MG63 (cell line): ENCODE measurements around the gene CA12. TPM values are rescaled to one million over a fixed set of nuclear protein-coding genes. Genes with fewer than 3 reads are reported as not detected.
"Not testable (repeated sequence)": the region's sequence is repeated elsewhere in the genome, so short reads cannot be mapped to it uniquely, and the experiment has no call there.

Source experiments
- DNase-seq: peaks from one replicate; pipeline ENCODE4 v3.0.0-alpha.2; 2020
- H3K27me3 ChIP-seq: fragments of 250-450 bp; sonication (Bioruptor Pico); 2 replicates; pipeline ENCODE4 v1.5.1; 2020; ENCODE audit warnings: mild to moderate bottlenecking, moderate library complexity
- H3K36me3 ChIP-seq: fragments of 250-450 bp; sonication (Bioruptor Pico); 2 replicates; pipeline ENCODE4 v1.5.1; 2020; ENCODE audit warnings: mild to moderate bottlenecking, moderate library complexity
- H3K4me3 ChIP-seq: fragments of 250-450 bp; sonication (Bioruptor Pico); 2 replicates; pipeline ENCODE4 v1.5.1; 2020; ENCODE audit warnings: mild to moderate bottlenecking, moderate library complexity
- H3K9me3 ChIP-seq: fragments of 250-450 bp; sonication (Bioruptor Pico); 2 replicates; pipeline ENCODE4 v1.5.1; 2020; ENCODE audit warnings: mild to moderate bottlenecking, moderate library complexity
- total RNA-seq: library from RNA; depleted of rRNA; stranded (reverse); fragments of >200 nt; shearing (Covaris generic); gene quantifications from 2 replicates; pipeline ENCODE4 v1.2.3, GENCODE V29; 2014; ENCODE audit warnings: low replicate concordance; rRNA removed

Gene CA12
- 4.7 and 4.8 TPM in 2 replicates for total RNA-seq

- Histone ChIP-seq H3K4me3 (peak within 1 kb of the TSS; percentile 49), H3K36me3 (no peaks in the 10 kb centered on the region), H3K27me3 (no peaks in the 10 kb centered on the region), H3K9me3 (no peaks in the 10 kb centered on the region; the same call in none of the 2 replicates)
- peak; percentile 58 for DNase-seq
Observed at GRCh38 chr15:63381301-63382204, at the start of gene CA12. TSS of gene CA12 (minus strand) at chr15:63381846. CDS start at chr15:63381720, 126 bp downstream.

DNA sequence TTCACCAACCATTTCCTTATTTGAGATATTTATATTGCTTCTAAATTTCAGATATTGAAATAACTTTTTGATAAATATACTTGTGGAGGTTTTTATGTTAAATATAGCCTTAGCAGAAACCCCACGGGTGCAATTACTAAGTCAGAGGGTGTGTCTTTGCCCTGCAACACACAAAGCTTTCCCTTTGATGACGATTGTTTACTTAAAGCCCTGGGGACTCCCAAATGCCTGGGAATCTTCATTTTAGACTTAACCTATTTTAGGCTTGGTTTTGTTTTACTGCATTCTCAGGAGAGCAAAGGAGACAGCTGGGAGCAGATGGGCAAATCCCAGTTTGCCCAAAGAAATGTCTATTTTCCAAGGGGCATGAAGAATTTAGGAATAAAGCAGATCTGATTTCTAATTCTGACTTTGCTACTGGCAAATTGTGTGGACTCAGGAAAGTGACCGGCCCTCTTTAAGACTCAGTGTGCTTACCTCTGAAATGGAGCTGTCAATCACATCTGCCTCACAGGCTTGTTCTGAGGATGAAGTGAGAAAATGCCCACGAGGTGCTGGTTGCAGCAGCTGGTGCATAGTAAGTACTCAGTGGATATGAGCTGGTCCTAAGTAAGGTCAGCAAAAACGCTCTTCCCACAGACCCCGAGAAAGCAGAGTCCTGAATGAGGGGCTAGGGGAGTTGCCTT, 49.3 kb upstream of the CA12 start:
- peaks cover 6% of the 10 kb centered on the region for H3K9me3 ChIP-seq
- H3K27me3 ChIP-seq, result no peaks in the 10 kb centered on the region
- no peaks in the 10 kb centered on the region for H3K36me3 ChIP-seq
- no peak overlapping the region for H3K4me3 ChIP-seq
- no peak for DNase-seq

GRCh38 chr15:63426552-63426951, 44.9 kb upstream of the CA12 start:
- DNase-seq, result no peak

GRCh38 chr15:63425426-63425985, 43.9 kb upstream of the CA12 start:
- no peaks in the 10 kb centered on the region for H3K36me3 ChIP-seq
- H3K4me3 ChIP-seq, result no peak overlapping the region
- no peaks in the 10 kb centered on the region for H3K27me3 ChIP-seq
- peaks cover 12% of the 10 kb centered on the region for H3K9me3 ChIP-seq
- no peak for DNase-seq

More at GRCh38 chr15:63426552-63426951, 44.9 kb upstream of the CA12 start:
- Histone ChIP-seq H3K36me3 (no peaks in the 10 kb centered on the region), H3K27me3 (no peaks in the 10 kb centered on the region), H3K4me3 (no peak overlapping the region), H3K9me3 (peaks cover 12% of the 10 kb centered on the region)

DNA sequence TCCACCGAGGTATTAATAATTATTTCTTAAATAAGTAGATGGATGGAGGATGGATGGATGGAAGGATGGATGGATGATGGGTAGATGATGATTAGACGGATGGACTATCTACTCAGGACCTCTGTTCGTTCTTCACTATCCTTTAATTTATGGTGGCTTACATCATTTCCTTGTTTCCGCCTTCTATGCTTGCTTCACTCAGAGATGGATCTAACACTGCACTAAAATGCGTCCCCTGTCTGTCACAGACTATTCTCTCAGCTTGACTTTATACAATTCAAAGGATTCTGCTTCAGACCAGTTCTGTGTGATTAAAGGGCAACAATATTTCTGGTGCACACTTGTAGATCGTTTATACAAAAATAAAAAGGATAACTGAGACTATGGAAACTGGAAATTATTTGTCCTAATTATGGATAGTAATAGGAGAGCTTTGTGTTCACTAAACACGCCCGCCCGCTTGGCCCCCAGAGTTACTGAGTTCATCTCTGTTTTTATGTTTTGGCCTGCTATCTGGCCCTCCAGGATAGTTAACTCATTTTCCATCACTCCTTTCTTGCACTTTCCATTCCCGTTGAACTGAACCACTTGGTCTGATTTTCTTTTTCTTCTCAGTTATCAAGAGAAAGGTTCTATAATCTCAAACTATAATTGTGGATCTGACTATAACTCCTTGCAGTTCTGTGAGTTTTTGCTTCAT, 41.4 kb upstream of the CA12 start:
- Histone ChIP-seq H3K9me3 (peaks cover 12% of the 10 kb centered on the region), H3K27me3 (no peaks in the 10 kb centered on the region), H3K4me3 (no peak overlapping the region), H3K36me3 (no peaks in the 10 kb centered on the region)
- DNase-seq, result no peak

DNA sequence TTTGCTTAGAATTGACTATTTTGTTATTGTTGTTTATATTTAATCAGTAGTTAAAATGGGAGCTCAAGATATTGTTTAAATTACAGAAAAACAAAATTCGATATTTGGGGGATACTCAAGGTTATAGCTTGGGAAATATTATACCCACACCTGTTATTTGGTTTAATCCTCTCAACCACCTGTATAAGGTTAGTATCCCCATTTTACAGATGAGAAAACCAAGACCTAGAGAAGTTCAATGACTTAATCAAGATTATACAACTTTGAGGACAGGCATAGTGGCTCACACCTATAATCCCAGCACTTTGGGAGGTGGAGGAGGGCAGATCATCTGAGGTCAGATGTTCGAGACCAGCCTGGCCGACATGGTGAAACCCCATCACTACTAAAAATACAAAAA, 39.8 kb upstream of the CA12 start:
- Histone ChIP-seq H3K9me3 (peaks cover 10% of the 10 kb centered on the region), H3K4me3 (no peak overlapping the region), H3K36me3 (no peaks in the 10 kb centered on the region), H3K27me3 (no peaks in the 10 kb centered on the region)
- no peak for DNase-seq

GRCh38 chr15:63420333-63420747, 38.7 kb upstream of the CA12 start:
- Histone ChIP-seq H3K36me3 (no peaks in the 10 kb centered on the region), H3K27me3 (no peaks in the 10 kb centered on the region), H3K4me3 (no peak overlapping the region), H3K9me3 (peaks cover under 1% of the 10 kb centered on the region)
- no peak for DNase-seq

GRCh38 chr15:63418811-63419210, 37.2 kb upstream of the CA12 start:
- DNase-seq, result no peak
- Histone ChIP-seq H3K27me3 (no peaks in the 10 kb centered on the region), H3K4me3 (no peak overlapping the region), H3K9me3 (no peaks in the 10 kb centered on the region; the same call in 1 of the 2 replicates), H3K36me3 (no peaks in the 10 kb centered on the region)

DNA sequence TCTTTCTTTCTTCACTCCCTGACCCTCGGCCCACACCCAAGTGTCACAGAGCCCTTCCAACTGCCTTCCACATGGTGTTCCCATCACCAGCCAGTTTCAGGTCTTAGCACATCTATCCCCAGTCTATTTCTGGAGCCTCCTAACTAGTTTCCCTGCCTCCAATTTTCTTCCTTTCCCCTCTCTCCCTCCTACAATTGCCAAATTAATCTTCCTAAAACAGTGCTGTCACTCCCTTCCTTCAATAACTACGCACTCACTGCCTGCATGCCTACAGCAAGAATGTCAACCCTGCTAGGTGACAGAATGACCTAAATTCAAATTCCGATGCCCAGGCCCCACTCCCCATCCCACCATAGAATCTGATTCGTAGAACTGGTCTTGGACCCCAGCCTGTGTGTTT, 36.1 kb upstream of the CA12 start:
- Histone ChIP-seq H3K9me3 (no peaks in the 10 kb centered on the region; the same call in 1 of the 2 replicates), H3K36me3 (no peaks in the 10 kb centered on the region), H3K27me3 (no peaks in the 10 kb centered on the region), H3K4me3 (no peak overlapping the region)
- no peak for DNase-seq

DNA sequence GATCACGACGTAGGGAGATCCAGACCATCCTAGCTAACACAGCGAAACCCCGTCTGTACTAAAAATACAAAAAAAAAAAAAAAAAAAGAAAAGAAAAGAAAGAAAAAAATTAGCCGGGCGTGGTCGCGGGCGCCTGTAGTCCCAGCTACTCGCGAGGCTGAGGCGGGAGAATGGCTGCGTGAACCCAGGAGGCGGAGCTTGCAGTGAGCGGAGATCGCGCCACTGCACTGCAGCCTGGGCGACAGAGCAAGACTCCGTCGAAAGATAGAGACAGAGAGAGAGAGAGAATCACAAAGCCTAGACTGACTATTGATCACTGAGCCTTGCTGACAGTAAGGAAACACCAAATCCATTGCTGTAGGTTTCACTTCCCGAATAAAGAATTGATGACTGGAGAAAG, 35.6 kb upstream of the CA12 start:
- H3K27me3 ChIP-seq, DNase-seq, H3K4me3 ChIP-seq, H3K9me3 ChIP-seq, H3K36me3 ChIP-seq: not testable (repeated sequence)

- Histone ChIP-seq H3K27me3 (no peaks in the 10 kb centered on the region), H3K9me3 (no peaks in the 10 kb centered on the region), H3K4me3 (no peak overlapping the region), H3K36me3 (no peaks in the 10 kb centered on the region)
- DNase-seq, result no peak
Observed at GRCh38 chr15:63414474-63415120, 33.0 kb upstream of the CA12 start.

- no peaks in the 10 kb centered on the region for H3K27me3 ChIP-seq
- no peaks in the 10 kb centered on the region for H3K9me3 ChIP-seq
- no peak overlapping the region for H3K4me3 ChIP-seq
- no peaks in the 10 kb centered on the region for H3K36me3 ChIP-seq
- no peak for DNase-seq
Observed at GRCh38 chr15:63412551-63412950, 30.9 kb upstream of the CA12 start.

GRCh38 chr15:63411866-63412265, 30.2 kb upstream of the CA12 start:
- H3K36me3 ChIP-seq, result no peaks in the 10 kb centered on the region

DNA sequence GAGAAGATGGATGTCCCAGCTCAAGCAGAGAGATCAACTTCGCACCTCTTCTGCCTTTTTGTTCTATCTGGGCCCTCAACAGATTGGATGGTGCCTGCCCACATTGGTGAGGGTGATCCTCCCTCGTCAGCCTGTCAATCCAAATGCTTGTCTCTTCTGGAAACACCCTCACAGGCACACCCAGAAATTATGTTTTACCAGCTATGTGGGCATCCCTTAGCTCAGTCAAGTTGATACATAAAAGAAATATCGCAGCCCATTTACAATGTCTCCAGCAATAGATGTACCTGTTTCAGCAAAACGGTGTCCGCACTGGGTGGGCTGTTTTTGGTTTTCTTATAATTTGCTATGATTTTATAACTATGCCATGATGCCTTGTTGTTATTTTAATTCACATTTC, 27.5 kb upstream of the CA12 start:
- Histone ChIP-seq H3K36me3 (no peaks in the 10 kb centered on the region), H3K4me3 (no peak overlapping the region), H3K27me3 (no peaks in the 10 kb centered on the region), H3K9me3 (no peaks in the 10 kb centered on the region)
- no peak for DNase-seq

More at GRCh38 chr15:63411866-63412265, 30.2 kb upstream of the CA12 start:
- DNase-seq, result no peak
- Histone ChIP-seq H3K27me3 (no peaks in the 10 kb centered on the region), H3K4me3 (no peak overlapping the region), H3K9me3 (no peaks in the 10 kb centered on the region)

DNA sequence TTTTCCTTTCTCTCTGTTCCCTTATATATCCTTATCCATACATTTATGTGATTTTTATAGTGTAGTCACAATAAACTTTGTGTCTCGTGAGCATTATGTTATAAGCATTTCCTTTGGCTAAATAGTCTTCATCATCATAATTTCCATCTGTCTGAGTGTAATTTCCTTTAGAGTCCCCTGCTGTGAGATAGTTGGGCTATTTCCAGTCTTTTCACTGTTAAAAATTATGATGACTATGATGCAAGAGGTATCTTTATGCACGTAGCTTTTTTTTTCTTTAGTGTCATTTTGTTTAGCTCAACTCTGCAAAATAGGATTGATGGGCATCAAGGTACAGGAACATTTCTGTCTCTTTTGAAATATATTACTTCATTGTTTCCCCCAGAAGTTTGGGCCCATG, 26.9 kb upstream of the CA12 start:
- Histone ChIP-seq H3K36me3 (no peaks in the 10 kb centered on the region), H3K4me3 (no peak overlapping the region), H3K9me3 (no peaks in the 10 kb centered on the region), H3K27me3 (no peaks in the 10 kb centered on the region)
- DNase-seq, result no peak

DNA sequence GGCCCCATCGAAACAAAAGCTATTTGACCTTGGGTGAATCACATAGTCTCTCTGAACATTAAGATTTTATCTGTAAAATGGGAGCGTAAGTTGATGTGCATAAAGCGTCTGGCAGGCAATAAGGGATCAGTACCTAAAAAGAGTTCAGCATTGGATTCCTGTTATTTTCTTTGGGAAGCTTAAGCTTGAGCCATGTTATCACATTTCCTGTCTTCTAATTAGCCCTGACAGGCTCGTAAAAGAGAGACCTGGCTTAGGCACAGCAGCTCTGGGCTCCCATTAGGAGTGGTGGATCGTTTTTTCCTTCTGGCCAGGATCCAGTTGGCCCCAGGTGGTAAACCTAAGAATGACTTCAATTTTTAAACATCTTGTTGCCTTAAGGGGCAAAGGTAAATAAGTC, 26.0 kb upstream of the CA12 start:
- DNase-seq, result no peak
- H3K4me3 ChIP-seq, result no peak overlapping the region

More for the DNA sequence above, 26.0 kb upstream of the CA12 start:
- Histone ChIP-seq H3K27me3 (no peaks in the 10 kb centered on the region), H3K36me3 (no peaks in the 10 kb centered on the region), H3K9me3 (no peaks in the 10 kb centered on the region)
